ENCODE results near the gene MINDY4. TPM values are rescaled to one million over a fixed set of nuclear protein-coding genes. Genes with fewer than 3 reads are reported as not detected.

Gene MINDY4
- total RNA-seq, 1 donor from 2014 or later, result 15.6 TPM

- DNase-seq (ENCODE audit: low spot score) (no peak), ATAC-seq (no peak)
- intact Hi-C loops (cut with DNase I), result no loop called here
Observed at GRCh38 chr7:30739691-30740090, 31.5 kb upstream of the MINDY4 start.

- intact Hi-C loops (cut with DNase I), result no loop called here
- DNase-seq (ENCODE audit: low spot score) (peak; percentile 86), ATAC-seq (peak; percentile 78)
Observed at GRCh38 chr7:30740417-30741181, 30.6 kb upstream of the MINDY4 start.

DNA sequence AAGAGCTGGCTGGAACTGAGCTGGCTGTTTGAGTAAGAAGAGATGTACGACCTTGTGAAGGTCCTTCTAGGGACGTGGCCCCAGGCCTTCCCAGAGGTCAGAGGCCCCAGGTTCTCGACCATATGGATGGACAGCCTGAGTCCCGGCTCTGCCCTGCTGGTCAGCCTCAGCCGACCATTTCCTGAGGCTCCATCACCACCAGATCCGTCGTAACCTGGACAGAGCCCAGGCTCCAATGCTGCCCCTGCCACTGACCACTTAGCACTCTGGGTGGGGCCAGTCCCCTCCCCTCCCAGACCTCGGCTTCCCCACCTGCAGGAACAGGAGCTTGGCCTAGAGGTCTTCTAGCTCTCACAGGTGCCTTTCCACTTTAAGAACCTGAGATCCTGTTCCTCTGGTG lies 29.9 kb upstream of the MINDY4 start:
- intact Hi-C loops (cut with DNase I), result no loop called here
- DNase-seq (ENCODE audit: low spot score), result no peak

DNA sequence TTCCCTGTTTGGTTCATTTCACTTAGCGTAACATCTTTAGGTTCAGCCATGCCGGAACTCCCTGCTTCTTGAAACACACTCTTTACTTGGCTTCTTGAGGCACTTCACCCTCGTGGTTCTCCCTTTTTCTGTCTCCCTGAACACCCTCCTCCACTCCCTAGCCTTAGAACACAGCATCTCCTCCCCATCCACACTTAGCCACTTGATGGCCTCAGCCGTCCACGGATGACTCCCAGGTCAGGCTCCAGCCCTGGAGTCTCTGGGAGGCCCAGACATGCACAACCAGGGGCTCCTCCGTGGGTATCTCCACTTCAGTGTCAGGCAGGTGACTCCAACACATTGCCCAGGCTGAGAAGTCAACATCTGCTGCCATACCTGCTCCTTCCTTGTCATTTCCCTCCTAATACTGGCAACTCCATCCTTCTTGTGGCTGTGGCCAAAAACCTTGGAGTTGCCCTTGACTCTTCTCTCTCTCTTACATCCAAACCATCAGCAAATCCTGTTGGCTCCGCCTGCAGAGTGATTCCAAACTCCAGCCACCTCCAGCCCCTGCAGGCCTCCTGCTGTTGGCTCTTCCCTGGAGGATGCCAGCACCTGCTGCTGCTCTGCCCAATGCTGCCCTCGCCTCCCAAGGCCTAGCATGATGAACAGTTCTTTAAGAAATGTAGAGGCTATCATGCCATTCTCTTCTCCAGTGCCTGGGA lies 27.7 kb upstream of the MINDY4 start:
- peak; percentile 74 for ATAC-seq
- intact Hi-C loops (cut with DNase I), result no loop called here
- DNase-seq (ENCODE audit: low spot score), result no peak

More for the DNA sequence above, 29.9 kb upstream of the MINDY4 start:
- ATAC-seq, result no peak

DNA sequence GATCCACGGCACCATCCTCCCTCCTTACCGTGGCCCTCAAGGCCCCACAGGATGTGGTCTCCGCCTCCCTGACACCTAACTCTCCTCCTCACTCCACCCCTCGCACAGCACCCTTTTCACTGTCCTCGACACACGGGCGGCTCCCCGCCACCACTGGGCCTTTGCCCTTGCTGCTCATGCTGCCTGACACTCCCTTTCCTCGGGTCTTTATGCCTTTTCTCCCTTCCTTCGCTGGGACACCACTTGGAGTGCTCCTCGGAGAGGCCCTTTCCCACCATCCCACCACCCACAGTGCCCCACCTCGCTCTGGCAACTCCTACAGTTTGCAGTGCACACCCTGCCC lies 27.2 kb upstream of the MINDY4 start:
- intact Hi-C loops (cut with DNase I), result no loop called here
- ATAC-seq, result no peak

GRCh38 chr7:30745261-30745941 lies 25.8 kb upstream of the MINDY4 start:
- ATAC-seq, result peak; percentile 33

More for the DNA sequence above, 27.2 kb upstream of the MINDY4 start:
- no peak for DNase-seq (ENCODE audit: low spot score)

DNA sequence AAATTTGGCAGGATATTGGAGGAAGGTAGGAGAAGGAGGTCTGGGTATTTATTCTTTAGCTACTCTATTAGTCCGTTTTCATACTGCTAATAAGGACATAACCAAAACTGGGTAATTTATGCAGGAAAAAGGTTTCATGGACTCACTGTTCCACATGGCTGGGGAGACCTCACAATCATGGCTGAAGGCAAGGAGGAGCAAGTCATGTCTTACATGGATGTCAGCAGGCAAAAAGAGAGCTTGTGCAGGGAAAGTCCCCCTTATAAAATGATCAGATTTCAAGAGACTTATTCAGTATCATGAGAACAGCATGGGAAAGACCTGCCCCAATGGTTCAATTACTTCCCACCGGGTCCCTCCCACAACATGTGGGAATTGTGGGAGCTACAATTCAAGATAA lies 21.2 kb upstream of the MINDY4 start:
- DNase-seq (ENCODE audit: low spot score) (no peak), ATAC-seq (no peak)
- intact Hi-C loops (cut with DNase I), result no loop called here

More at GRCh38 chr7:30745261-30745941, 25.8 kb upstream of the MINDY4 start:
- no peak for DNase-seq (ENCODE audit: low spot score)
- intact Hi-C loops (cut with DNase I), result no loop called here

GRCh38 chr7:30750683-30751650 lies 20.2 kb upstream of the MINDY4 start:
- intact Hi-C loops (cut with DNase I), result no loop called here
- DNase-seq (ENCODE audit: low spot score) (peak; percentile 77), ATAC-seq (peak; percentile 78)

DNA sequence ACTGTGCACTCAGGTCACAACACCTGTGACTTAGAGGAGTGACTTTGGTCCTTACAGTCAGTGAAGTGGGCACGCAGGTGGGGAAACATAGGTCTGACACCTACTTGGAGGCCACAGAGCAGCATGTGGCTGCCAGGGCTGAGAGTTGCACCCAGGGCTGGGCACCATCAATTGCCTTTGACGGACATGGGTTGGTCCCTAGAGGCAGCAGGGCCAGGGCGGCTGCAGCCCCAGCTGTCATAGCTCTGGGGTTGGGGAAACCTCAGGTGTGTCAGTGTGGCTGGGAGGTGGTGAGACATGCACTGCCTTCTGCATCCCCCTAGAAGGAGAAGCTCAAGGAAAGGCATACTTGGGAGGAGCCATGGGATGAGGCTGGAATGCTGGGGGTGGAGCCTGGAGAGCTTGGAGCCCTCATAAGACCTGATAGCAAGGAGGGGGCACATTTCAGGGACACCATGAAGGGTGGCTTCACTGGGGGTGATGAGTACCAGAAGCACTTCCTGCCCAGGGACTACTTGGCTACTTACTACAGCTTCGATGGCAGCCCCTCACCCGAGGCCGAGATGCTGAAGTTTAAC lies 19.4 kb upstream of the MINDY4 start, which contains the start of gene INMT:
TSS of gene INMT (plus strand) at position 440 of the 578 bp plus-strand sequence. CDS start at position 456, 16 bp downstream.
- intact Hi-C loops (cut with DNase I), result no loop called here
- ATAC-seq (peak; percentile 57), DNase-seq (ENCODE audit: low spot score) (no peak)

DNA sequence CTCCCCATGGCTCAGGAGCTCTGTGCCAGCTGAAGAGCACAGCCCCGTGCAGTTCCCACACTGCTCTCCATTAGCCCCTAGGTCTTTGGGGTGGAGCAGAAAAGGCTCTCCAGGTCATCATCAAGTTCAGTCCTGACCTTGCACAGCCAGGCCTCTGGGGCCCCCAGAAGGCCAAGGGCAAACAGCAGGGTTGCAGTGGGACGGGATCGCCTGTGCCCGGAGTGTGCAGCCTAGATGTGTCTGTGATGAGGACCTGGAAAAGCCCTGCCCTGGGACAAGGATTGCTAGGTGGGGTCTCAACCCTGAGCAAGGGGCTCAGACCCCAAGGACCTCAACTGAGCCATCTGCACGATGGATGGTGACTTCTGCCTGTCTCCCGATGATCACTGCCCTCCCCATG lies 18.7 kb upstream of the MINDY4 start:
- no peak for DNase-seq (ENCODE audit: low spot score)
- intact Hi-C loops (cut with DNase I), result no loop called here
- peak; percentile 0 for ATAC-seq

DNA sequence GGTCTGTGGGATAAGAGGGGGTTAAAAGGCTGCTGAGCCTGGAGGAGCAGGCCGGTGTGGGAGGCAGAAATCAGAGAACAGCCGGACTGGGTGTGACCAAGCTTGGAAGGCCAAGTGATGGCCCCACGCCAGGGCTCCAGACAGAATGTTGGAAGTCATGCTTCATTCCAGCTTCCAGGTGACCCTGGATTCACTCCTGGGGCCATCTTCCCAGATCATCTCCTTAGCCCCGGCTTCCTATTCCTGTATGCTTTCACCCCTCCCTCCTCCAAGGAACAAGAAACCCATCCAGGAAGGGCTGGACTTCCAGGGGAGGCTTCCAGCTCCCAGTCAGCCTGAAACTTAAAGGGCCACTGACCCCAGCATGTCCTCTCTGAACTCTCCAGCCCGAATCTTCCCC lies 18.2 kb upstream of the MINDY4 start:
- intact Hi-C loops (cut with DNase I), result no loop called here
- DNase-seq (ENCODE audit: low spot score) (peak; percentile 93), ATAC-seq (peak; percentile 82)

DNA sequence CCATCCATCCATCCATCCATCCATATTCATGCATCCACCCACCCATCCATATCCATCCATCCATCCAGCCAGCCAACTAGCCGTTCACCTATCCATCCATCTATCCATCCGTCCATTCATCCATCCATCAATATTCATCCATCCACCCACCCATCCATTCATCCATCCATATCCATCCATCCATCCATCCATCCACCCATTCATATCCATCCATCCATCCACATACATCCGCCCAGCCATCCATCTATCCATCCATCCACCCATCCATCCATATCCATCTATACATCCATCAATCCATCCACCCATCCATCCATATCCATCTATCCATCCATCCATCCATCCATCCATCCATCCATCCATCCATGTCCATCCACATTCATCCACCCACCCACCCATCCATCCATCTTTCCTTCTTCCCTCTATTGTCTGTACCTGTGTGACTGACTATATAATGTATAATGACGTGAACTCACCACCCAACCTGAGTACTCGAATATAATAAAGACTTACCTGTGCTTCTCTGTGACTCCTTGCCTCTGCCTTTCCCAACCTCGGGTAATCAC lies 16.8 kb upstream of the MINDY4 start:
- DNase-seq (ENCODE audit: low spot score) (no peak), ATAC-seq (no peak)
- intact Hi-C loops (cut with DNase I), result no loop called here

DNA sequence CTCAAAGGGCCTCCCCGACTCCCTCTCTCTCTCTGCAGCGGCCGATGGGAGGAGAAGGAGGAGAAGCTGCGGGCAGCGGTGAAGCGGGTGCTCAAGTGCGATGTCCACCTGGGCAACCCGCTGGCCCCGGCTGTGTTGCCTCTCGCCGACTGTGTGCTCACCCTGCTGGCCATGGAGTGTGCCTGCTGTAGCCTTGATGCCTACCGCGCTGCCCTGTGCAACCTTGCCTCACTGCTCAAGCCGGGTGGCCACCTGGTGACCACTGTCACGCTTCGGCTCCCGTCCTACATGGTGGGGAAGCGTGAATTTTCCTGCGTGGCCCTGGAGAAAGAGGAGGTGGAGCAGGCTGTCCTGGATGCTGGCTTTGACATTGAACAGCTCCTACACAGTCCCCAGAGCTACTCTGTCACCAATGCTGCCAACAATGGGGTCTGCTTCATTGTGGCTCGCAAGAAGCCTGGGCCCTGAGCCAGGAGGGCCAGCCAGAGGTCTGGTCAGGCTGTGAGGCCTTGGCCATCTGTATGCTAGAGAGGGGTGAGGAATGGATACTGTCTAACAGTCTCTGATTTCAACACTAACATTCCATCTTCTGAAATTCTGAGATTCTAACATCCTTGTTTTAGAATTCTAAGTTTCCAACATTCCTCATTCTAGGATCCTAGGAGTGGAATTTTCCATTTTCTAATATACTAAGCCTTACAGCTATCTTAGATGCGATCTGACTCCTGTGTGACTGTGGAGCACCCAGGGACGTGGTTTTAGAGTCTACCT lies 15.6 kb upstream of the MINDY4 start:
- ATAC-seq (no peak), DNase-seq (ENCODE audit: low spot score) (no peak)
- intact Hi-C loops (cut with DNase I), result no loop called here

- ATAC-seq (no peak), DNase-seq (ENCODE audit: low spot score) (no peak)
- intact Hi-C loops (cut with DNase I), result no loop called here
Observed at GRCh38 chr7:30757342-30757692, 13.9 kb upstream of the MINDY4 start.

- no peak for ATAC-seq
- intact Hi-C loops (cut with DNase I), result no loop called here
- no peak for DNase-seq (ENCODE audit: low spot score)
Observed at GRCh38 chr7:30760514-30761213, 10.6 kb upstream of the MINDY4 start.

DNA sequence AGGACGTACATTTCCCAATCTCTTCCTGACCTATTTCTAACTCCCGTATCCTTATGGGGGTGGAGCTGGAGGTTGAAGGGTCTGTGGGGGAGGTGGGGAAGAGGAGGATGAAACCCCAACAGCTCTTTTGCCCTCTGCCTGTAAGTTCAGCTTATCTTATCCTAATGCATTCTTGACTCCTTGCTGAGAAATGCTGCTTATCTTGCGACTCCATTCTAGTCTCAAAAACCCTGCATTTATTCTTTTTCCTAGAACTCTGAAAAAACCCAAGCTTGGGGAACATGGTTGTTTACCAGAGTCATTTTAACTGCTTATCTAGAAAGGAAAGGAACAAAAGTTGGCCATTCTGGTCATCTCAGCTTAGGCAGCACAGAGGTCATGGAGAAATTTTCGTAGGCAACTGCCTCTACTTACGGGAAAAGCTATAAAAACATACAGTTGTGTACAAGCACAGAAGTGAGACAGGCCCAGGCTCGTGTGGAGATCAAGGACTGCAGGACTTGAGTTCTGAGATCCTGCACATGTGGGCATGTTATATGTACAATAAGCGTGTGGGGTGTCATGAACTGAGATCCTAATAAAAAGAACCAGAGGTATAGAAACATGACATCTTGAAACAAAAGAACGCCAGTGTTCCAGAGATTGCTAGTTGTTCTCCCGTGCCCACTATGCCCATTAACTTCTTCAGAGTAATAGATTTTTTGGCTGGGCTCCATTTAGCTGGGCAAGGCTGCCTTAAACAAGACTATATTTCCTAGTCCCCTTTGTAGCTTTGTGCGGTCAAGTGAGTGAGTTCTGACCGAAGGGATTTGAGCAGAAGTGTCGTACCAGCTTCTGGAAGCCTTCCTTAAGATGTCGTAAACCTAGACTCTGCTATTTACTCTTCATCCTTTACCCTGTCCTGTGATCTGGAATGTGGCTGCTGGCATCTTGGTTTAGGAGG lies 9.7 kb upstream of the MINDY4 start:
- DNase-seq (ENCODE audit: low spot score), result no peak
- intact Hi-C loops (cut with DNase I), result no loop called here
- ATAC-seq, result no peak
